GM19455 (cell line): Measurements from ENCODE around the gene GDF9.

Source experiments
- ATAC-seq: cut with Tn5 transposase; IDR thresholded peaks from one replicate; pipeline ENCODE4 v1.9.1; 2021; ENCODE audit not compliant: unreplicated experiment

Gene GDF9

GRCh38 chr5:132838516-132839282, 27.6 kb downstream of the GDF9 start:
- ATAC-seq, result no peak

DNA sequence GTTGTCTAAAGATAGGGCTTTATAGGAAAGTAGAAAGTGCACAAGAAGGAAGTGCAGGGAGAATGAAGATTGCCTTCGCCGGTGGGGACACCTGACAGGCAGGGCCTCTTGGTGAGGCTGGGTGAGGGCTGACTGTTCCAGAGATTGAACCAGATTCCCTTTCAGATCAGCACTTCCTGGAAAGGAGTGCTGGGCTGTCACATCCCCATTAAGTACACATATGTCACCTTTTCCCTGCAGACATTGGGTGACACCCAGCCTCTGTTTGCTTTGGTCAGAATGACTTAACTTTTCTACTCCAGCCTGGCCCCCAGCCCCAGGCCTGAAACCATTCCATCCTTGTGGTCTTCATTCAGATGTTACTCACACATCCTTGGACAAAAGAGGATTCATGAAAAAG, 28.4 kb downstream of the GDF9 start:
- ATAC-seq, result no peak

GRCh38 chr5:132836852-132837251, 29.4 kb downstream of the GDF9 start:
- ATAC-seq, result no peak

GRCh38 chr5:132834057-132834456, 32.2 kb downstream of the GDF9 start:
- ATAC-seq, result no peak

DNA sequence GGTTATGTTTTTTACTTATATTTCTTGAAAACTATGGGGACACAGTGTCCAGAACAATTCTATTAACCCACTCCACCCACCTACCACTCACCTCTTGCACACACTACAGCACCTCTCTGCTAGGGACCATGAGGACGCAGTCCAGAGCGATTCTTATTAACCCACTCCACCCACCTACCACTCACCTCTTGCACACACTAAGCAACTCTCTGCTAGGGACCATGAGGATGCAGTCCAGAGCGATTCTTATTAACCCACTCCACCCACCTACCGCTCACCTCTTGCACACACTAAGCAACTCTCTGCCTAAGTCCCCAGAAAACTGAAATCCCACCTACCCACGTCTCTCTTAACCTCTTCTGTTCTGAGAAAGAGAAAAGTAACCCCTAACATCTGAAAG, 33.7 kb downstream of the GDF9 start:
- no peak for ATAC-seq

GRCh38 chr5:132831095-132831860, 35.0 kb downstream of the GDF9 start:
- no peak for ATAC-seq

GRCh38 chr5:132830436-132831094, 35.7 kb downstream of the GDF9 start, which contains the start of gene SHROOM1:
SHROOM1 (minus strand) TSS chr5:132830647; CDS start chr5:132826140, 4,507 bp downstream.
- ATAC-seq, result peak; percentile 76

GRCh38 chr5:132829742-132830435, 36.4 kb downstream of the GDF9 start:
- ATAC-seq, result peak; percentile 84

DNA sequence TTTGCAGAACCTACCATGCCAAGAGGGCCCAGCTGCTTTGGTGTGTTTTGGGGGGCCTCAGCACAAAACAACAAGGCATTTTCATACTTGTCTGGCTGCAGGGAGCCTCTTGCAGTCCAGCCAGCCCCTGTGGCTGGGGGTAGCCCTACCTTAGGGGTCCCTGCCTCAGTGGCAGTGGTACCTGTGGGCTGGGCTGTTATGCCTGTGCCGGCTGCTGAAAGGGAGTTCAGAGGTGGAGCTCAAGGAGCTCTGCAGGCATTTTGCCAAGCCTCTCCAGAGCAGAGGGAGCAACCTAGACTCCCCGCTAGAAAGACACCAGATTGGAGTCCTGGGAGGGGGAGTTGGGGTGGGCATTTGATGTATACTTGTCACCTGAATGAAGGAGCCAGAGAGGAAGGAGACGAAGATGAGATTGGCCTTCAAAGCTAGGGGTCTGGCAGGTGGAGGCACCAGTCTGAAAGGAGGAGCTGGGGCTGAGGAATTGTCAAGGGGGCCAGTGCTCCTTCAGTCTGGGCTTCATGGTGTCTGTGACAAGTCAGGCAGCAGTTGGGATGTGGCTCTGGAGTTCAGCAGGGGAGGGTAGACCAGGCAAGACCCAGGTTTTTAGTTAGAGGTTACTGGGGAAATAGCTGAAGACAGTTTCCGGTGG, 37.3 kb downstream of the GDF9 start:
- no peak for ATAC-seq

GRCh38 chr5:132827943-132828673, 38.2 kb downstream of the GDF9 start:
- ATAC-seq, result no peak

GRCh38 chr5:132826424-132827082, 39.7 kb downstream of the GDF9 start:
- ATAC-seq, result no peak

DNA sequence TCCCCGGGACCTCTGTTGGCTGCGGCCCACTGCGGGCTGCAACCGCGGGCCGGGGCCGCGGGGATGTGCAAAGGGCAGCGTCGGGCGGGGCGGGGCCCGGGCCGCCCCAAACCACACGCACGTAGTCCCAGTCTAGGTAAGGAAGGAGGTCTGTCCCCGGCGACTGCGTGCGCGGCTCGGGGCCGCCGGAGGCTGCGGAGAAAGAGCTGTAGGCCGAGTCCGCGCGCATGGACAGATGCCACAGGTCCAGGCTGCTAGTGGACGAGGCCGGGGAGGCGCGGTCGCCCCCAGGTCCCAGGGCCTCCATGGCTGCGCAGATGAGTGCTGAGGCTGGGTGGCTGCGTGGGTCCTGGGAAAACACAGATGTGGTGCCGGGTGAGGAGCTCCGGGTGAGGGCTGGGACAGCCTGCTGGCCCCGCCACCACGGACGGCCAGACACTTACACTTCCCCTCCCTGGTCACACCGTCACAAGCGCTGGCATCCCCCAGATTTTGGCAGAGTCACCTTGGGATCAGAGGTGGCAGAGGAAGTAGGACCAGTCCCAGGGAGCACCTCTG, 40.4 kb downstream of the GDF9 start:
- no peak for ATAC-seq

GRCh38 chr5:132825033-132825833, 41.0 kb downstream of the GDF9 start:
- ATAC-seq, result no peak

DNA sequence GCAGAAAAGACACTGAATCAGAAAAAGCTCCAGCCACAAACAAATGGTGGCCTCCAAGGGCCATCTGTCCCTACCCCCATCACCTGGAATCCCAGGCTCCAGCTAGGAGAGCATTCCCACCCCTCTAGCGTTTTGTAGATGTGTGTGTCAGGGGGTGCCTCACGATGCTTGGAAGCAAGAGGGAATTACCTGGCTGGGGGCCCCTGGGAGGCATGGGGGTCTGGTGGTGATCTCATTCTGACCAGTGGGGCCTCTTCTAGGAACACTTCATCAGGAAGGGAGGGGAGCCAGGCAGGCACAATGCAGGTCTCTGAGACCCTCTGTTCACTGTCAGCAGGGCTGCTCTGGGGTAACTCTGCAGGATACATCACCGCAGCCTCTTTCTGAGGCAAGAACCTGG, 41.8 kb downstream of the GDF9 start:
- no peak for ATAC-seq

GRCh38 chr5:132823481-132824050, 42.7 kb downstream of the GDF9 start:
- no peak for ATAC-seq

- no peak for ATAC-seq
Measured at GRCh38 chr5:132822650-132823480, 43.4 kb downstream of the GDF9 start.

GRCh38 chr5:132821791-132822190, 44.5 kb downstream of the GDF9 start:
- ATAC-seq, result no peak
